SKM-1 treated with dmso at 0.1 percent for 144 hours (cell line): Measurements from ENCODE around the gene CARNS1.
A peak's percentile ranks its signal among the peaks of the same experiment; 100 is the strongest.

Experiments used
- DNase-seq: peaks from one replicate; lab custom pipeline; 2025; ENCODE audit not compliant: unreplicated experiment; lab: John Stamatoyannopoulos, UW

The CARNS1 gene

GRCh38 chr11:67415501-67416304 is at the start of gene CARNS1:
Gene CARNS1, plus strand, starts transcription at chr11:67415678. Its CDS starts 522 bp downstream, at chr11:67416200.
- DNase-seq = no peak

GRCh38 chr11:67365736-67366444 is 49.6 kb upstream of the CARNS1 start:
- DNase-seq = no peak

GRCh38 chr11:67366546-67366945 is 48.9 kb upstream of the CARNS1 start:
- no peak for DNase-seq

GRCh38 chr11:67366961-67367760 is 48.3 kb upstream of the CARNS1 start:
- no peak for DNase-seq

- DNase-seq = no peak
Observed at GRCh38 chr11:67367761-67368227, 47.7 kb upstream of the CARNS1 start.

- no peak for DNase-seq
Observed at GRCh38 chr11:67368621-67369020, 46.9 kb upstream of the CARNS1 start.

GRCh38 chr11:67369275-67369674 is 46.2 kb upstream of the CARNS1 start:
- DNase-seq = no peak

- DNase-seq = no peak
Observed at GRCh38 chr11:67369801-67370284, 45.6 kb upstream of the CARNS1 start.

GRCh38 chr11:67370351-67371076 is 45.0 kb upstream of the CARNS1 start:
- no peak for DNase-seq

GRCh38 chr11:67371189-67371910 is 44.1 kb upstream of the CARNS1 start:
- peak; percentile 55 for DNase-seq

- DNase-seq = no peak
Observed at GRCh38 chr11:67371911-67372320, 43.6 kb upstream of the CARNS1 start.

- DNase-seq = no peak
Observed at GRCh38 chr11:67372321-67372992, 43.0 kb upstream of the CARNS1 start.

GRCh38 chr11:67372993-67373647 is 42.4 kb upstream of the CARNS1 start, which contains the start of gene CLCF1:
Gene CLCF1, minus strand, starts transcription at chr11:67373598. Its CDS starts 59 bp downstream, at chr11:67373539.
- peak; percentile 20 for DNase-seq

GRCh38 chr11:67373648-67374570 is 41.6 kb upstream of the CARNS1 start:
- peak; percentile 44 for DNase-seq

- no peak for DNase-seq
Observed at GRCh38 chr11:67374571-67375281, 40.8 kb upstream of the CARNS1 start.

GRCh38 chr11:67375320-67376055 is 40.0 kb upstream of the CARNS1 start:
- DNase-seq = no peak
